ENCODE data around the gene IQCH.

IQCH gene

GRCh38 chr15:67373971-67374370 is 119.4 kb downstream of the IQCH start:
- no peak for TF ChIP-seq SIN3A (IDR thresholded peaks at IDR 0.05; ENCODE audit: borderline replicate concordance, insufficient read depth, low read length)
- no peak for TF ChIP-seq FOXP2 (optimal IDR thresholded peaks at IDR 0.05; ENCODE audit: borderline replicate concordance, extremely low read depth, extremely low read length, insufficient read depth)
- no peak for TF ChIP-seq REST (IDR thresholded peaks at IDR 0.05; ENCODE audit: insufficient read depth in 1 of 2, low read depth in 2 of 2, low read length in 2 of 2)

GRCh38 chr15:67379530-67379929 is 124.9 kb downstream of the IQCH start:
- TF ChIP-seq TAF1 (IDR thresholded peaks at IDR 0.05; ENCODE audit: borderline replicate concordance, insufficient read depth, low read length) (no peak), SIN3A (IDR thresholded peaks at IDR 0.05; ENCODE audit: borderline replicate concordance, insufficient read depth, low read length) (no peak), REST (IDR thresholded peaks at IDR 0.05; ENCODE audit: insufficient read depth in 1 of 2, low read depth in 2 of 2, low read length in 2 of 2) (no peak), FOXP2 (optimal IDR thresholded peaks at IDR 0.05; ENCODE audit: borderline replicate concordance, extremely low read depth, extremely low read length, insufficient read depth) (no peak), POLR2AphosphoS5 (IDR thresholded peaks at IDR 0.05; ENCODE audit: low read depth, low read length) (no peak)

GRCh38 chr15:67380921-67381320 is 126.3 kb downstream of the IQCH start:
- TF ChIP-seq SIN3A (IDR thresholded peaks at IDR 0.05; ENCODE audit: borderline replicate concordance, insufficient read depth, low read length) (no peak), FOXP2 (optimal IDR thresholded peaks at IDR 0.05; ENCODE audit: borderline replicate concordance, extremely low read depth, extremely low read length, insufficient read depth) (no peak), POLR2AphosphoS5 (IDR thresholded peaks at IDR 0.05; ENCODE audit: low read depth, low read length) (no peak), REST (IDR thresholded peaks at IDR 0.05; ENCODE audit: insufficient read depth in 1 of 2, low read depth in 2 of 2, low read length in 2 of 2) (no peak), TAF1 (IDR thresholded peaks at IDR 0.05; ENCODE audit: borderline replicate concordance, insufficient read depth, low read length) (no peak)

- TF ChIP-seq SIN3A (IDR thresholded peaks at IDR 0.05; ENCODE audit: borderline replicate concordance, insufficient read depth, low read length), result no peak
- no peak for TF ChIP-seq FOXP2 (optimal IDR thresholded peaks at IDR 0.05; ENCODE audit: borderline replicate concordance, extremely low read depth, extremely low read length, insufficient read depth)
- no peak for TF ChIP-seq TAF1 (IDR thresholded peaks at IDR 0.05; ENCODE audit: borderline replicate concordance, insufficient read depth, low read length)
- TF ChIP-seq POLR2AphosphoS5 (IDR thresholded peaks at IDR 0.05; ENCODE audit: low read depth, low read length), result no peak
- no peak for TF ChIP-seq REST (IDR thresholded peaks at IDR 0.05; ENCODE audit: insufficient read depth in 1 of 2, low read depth in 2 of 2, low read length in 2 of 2)
Observed at GRCh38 chr15:67381416-67382045, 126.9 kb downstream of the IQCH start.

- TF ChIP-seq FOXP2 (optimal IDR thresholded peaks at IDR 0.05; ENCODE audit: borderline replicate concordance, extremely low read depth, extremely low read length, insufficient read depth), result no peak
- no peak for TF ChIP-seq POLR2AphosphoS5 (IDR thresholded peaks at IDR 0.05; ENCODE audit: low read depth, low read length)
- TF ChIP-seq REST (IDR thresholded peaks at IDR 0.05; ENCODE audit: insufficient read depth in 1 of 2, low read depth in 2 of 2, low read length in 2 of 2), result no peak
- TF ChIP-seq TAF1 (IDR thresholded peaks at IDR 0.05; ENCODE audit: borderline replicate concordance, insufficient read depth, low read length), result no peak
- no peak for TF ChIP-seq SIN3A (IDR thresholded peaks at IDR 0.05; ENCODE audit: borderline replicate concordance, insufficient read depth, low read length)
Observed at GRCh38 chr15:67382723-67383122, 128.1 kb downstream of the IQCH start.

Measured in PFSK-1 (cell line).